GM12872 (cell line): ENCODE results near the gene ZNF496.

ENCODE experiments used
- TF ChIP-seq, protein P1 (sequence below): IDR thresholded peaks from 3 replicates; pipeline ENCODE4 v1.5.1; 2011; ENCODE audit warnings: low read depth, mild to moderate bottlenecking, low read length, moderate library complexity; ENCODE audit not compliant: insufficient read depth

The ZNF496 gene

DNA sequence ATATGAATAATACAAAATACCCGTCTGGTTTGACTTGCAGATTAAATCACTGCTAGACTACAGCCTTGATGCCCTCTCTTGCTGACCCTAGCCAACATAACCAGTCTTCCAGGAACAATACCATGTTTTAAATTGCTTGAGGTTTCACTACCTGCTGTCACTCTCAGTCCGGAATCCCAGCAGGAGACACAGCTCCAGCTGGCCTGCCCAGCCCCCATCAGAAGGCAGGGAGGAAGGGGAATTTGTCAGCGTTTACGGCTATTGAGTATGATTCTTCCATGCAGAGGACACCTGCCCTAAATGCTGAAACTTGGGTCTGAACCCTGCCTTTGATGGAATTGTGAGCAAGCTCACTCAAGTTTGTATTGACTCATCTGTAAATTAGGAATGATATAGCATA is 33.0 kb downstream of the ZNF496 start:
- TF ChIP-seq, protein P1, sequence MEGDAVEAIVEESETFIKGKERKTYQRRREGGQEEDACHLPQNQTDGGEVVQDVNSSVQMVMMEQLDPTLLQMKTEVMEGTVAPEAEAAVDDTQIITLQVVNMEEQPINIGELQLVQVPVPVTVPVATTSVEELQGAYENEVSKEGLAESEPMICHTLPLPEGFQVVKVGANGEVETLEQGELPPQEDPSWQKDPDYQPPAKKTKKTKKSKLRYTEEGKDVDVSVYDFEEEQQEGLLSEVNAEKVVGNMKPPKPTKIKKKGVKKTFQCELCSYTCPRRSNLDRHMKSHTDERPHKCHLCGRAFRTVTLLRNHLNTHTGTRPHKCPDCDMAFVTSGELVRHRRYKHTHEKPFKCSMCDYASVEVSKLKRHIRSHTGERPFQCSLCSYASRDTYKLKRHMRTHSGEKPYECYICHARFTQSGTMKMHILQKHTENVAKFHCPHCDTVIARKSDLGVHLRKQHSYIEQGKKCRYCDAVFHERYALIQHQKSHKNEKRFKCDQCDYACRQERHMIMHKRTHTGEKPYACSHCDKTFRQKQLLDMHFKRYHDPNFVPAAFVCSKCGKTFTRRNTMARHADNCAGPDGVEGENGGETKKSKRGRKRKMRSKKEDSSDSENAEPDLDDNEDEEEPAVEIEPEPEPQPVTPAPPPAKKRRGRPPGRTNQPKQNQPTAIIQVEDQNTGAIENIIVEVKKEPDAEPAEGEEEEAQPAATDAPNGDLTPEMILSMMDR = no peak

DNA sequence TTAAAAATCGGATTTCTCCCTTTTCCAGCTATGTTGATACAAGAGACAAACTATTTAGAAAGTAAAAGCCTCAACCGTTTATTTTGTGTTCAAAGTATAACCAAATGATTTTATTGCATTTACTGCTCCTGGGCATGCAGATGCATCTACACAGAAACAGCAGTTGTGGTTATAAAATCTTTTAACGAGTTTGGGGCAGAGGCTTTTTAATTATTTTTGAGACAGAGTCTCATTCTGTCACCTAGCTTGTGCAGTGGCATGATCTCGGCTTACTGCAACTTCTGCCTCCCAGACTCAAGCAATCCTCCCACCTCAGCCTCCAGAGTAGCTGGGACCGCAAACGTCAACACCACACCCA is 33.6 kb downstream of the ZNF496 start:
- TF ChIP-seq, protein P1 = no peak

DNA sequence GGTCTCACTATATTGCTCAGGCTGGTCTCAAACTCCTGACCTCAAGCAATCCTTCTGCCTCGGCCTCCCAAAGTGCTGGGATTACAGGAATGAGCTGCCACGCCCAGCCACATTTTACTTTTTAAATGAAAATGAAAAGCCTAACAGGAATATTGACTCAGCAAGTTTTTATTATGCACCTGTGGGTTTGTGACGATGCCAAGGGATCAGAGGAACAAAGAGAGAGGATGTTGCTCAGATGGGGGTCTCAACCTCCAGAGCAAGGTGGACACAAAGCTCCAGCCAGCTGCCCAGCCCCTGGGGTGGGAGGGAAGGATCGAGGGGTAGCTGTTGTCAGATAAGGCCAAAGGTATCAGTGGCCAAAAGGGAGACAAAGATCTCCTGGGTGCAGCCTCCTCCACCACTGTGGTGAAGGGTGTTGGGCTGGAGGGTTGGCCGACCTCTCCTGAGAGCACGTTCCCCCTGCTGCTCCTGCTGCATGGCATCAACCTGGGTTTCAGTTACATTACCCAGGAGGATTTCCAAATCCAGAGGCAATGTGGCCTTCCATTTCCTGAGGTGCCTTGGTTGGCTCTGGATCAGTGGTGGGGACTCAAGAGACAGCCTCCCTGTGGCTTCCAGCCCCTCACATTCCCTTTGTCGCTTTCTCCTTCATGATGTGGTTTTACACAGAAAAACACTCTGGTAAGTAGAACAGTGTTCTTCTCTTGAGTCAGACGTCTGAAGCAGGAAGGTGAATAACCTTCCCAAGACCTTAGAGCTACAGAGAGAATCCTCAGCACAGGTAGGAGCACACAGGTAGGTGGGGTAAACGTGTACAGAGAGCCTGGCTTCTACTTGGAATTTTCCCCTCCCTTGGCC is 34.2 kb downstream of the ZNF496 start:
- TF ChIP-seq, protein P1 = no peak

DNA sequence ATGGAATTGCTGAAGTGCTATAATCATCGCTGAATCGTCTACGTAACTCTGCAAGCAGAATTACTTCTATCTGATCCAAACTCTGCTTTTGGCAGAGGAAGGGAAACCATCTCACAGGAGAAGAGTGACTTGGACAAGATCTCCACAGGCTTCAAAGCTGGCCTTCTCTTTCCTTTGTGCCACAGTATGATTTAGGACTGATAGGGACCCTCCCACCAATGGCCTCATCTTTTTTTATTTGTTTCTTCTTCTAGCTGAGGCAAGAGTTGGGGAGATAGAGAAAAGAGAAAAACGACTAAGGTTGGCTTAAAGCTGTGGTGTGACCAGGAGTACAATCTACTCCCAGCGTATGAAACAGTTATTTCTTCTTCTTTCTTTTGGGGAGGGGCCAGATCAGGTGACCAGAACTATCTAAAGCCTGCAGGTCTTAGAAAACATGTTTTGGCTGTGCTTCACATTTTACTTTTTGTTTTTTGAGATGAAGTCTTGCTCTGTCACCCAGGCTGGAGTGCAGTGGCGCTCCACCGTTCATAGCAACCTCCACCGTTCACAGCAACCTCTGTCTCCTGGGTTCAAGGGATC is 35.0 kb downstream of the ZNF496 start:
- TF ChIP-seq, protein P1 = no peak

DNA sequence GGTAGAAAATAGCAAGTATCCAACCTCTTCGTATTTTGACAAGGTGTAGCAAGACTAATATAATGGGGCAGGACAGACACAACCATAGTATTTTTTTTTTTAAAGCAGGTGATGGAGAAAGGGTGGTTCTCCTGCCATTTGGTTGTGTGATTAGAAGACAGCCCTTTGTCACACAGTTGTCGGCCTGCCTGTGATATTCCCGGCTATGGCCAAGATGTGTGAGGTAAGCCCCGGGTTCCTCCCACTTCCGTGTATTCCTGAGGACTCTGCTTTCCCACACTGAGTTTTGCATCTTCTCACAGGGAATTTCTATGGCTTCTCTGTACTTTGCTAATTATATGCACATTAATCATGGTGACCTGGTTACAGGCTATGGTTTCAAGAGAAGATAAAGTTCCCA is 35.9 kb downstream of the ZNF496 start:
- TF ChIP-seq, protein P1 = no peak

DNA sequence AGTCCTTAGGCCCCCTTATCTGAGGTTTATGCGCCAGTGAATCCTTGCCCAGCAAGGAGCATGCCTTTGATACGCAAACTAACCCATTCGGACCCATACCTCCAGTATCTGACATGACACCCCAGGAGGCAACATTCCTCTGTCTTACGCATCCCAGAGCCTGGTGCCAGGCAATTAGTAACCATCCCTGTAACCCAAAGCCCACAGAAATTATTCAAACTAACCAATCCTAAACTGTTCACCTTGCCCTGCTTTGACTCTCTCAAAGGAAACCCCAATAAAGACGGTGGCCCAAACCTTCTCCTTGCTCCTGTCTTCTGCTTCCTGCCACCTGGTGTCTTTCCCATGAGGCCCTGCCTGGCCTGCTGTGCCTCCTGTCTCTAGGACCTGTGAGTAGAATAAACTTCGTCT is 36.4 kb downstream of the ZNF496 start:
- TF ChIP-seq, protein P1 = no peak

DNA sequence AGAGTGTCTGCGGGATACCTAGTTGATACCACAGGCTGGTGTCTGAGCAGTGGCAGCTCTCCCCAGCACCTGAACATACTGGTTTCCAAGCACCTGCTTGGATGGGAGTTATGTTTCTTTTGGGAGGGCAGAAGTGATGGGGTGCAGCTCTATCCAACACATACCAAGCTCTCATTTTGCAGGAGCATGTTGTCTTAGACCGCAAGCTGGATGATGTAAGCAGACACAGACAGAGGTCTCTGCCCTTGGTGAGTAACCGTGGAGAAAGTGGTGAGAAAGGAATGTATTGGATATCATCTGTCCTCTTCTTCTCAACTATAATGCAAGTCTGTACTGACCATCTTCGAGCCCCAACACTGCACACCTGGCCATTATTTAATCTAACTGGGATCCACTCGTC is 37.4 kb downstream of the ZNF496 start:
- TF ChIP-seq, protein P1 = no peak
